ENCODE measurements around the gene GRK5. TPM values are rescaled to one million over a fixed set of nuclear protein-coding genes. Genes with fewer than 3 reads are reported as not detected.

GRK5 gene
- total and polyA plus RNA-seq, 9 of the 15 experiments (the other 6 are each of a cell fraction or from before 2014, with no cell fraction given), result 0.46 to 0.83 (median 0.67) TPM; not detected in 2

DNA sequence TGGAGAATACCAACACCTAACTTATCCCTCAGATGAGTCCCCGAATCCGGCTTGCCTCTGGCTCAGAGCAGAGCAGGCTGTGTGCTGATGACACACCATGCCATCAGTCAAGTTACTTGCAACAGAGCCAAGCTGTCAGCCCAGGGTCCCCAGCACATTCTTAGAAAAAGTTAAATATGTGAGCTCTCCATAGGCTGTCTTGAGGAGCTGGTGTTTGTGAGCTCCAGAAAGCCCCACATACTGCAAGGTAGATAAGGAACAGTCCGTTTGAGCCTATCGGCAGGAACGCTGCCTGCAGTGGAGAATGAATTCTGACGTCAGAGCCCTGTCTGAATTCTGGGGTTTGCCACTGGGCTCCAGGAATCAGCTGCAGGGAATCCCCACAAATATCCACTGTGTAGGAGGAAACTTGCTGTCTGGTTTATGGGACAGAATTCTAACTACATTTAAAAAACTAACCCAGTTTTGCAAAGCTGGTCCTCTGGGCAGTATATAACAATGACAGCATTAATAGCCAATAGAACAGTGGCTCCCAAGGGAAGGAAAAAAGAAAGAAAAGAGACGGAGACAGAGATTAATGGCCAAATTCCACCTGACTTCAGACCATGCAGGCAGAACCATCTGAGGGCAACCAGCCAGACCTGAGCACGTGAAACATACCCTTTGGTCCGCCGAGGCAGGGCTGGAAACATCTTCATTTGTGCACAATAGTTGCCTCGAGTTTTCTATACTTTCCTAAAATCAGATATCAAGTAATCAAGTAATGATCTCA, 45.5 kb upstream of the GRK5 start (continued):
- no peak for TF ChIP-seq KLF16 (IDR thresholded peaks at IDR 0.05)
- TF ChIP-seq RBM22 (IDR thresholded peaks at IDR 0.05; ENCODE audit: low read depth, low read length, poor library complexity, severe bottlenecking), result no peak
- TF ChIP-seq TCF7L2 (IDR thresholded peaks at IDR 0.05; ENCODE audit: low read depth, low read length), result no peak
- no peak for TF ChIP-seq ZNF253 (CRISPR knock-in tag; conservative IDR thresholded peaks at IDR 0.05)
- no peak for TF ChIP-seq MCM5 (IDR thresholded peaks at IDR 0.05; ENCODE audit: low read depth)
- TF ChIP-seq POLR2A (conservative IDR thresholded peaks at IDR 0.05), result 0 out of 2 replicates have a peak, but pooled peaks have one; percentile 16
- TF ChIP-seq, protein P1, sequence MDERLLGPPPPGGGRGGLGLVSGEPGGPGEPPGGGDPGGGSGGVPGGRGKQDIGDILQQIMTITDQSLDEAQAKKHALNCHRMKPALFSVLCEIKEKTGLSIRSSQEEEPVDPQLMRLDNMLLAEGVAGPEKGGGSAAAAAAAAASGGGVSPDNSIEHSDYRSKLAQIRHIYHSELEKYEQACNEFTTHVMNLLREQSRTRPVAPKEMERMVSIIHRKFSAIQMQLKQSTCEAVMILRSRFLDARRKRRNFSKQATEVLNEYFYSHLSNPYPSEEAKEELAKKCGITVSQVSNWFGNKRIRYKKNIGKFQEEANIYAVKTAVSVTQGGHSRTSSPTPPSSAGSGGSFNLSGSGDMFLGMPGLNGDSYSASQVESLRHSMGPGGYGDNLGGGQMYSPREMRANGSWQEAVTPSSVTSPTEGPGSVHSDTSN (CRISPR knock-in tag; IDR thresholded peaks at IDR 0.05; ENCODE audit: low read depth), result no peak
- TF ChIP-seq, protein P1 (tag; conservative IDR thresholded peaks at IDR 0.05; ENCODE audit: low read depth), result peak; percentile 87
- no peak for TF ChIP-seq MAFK (IDR thresholded peaks at IDR 0.05; ENCODE audit: low read length)
- no peak for TF ChIP-seq SAFB2 (IDR thresholded peaks at IDR 0.05; ENCODE audit: borderline replicate concordance, low read depth, low read length, severe bottlenecking)
- TF ChIP-seq, protein P2, sequence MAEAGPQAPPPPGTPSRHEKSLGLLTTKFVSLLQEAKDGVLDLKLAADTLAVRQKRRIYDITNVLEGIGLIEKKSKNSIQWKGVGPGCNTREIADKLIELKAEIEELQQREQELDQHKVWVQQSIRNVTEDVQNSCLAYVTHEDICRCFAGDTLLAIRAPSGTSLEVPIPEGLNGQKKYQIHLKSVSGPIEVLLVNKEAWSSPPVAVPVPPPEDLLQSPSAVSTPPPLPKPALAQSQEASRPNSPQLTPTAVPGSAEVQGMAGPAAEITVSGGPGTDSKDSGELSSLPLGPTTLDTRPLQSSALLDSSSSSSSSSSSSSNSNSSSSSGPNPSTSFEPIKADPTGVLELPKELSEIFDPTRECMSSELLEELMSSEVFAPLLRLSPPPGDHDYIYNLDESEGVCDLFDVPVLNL (CRISPR knock-in tag; IDR thresholded peaks at IDR 0.05; ENCODE audit: low read depth), result no peak
- no peak for TF ChIP-seq POLR2G (IDR thresholded peaks at IDR 0.05; ENCODE audit: low read depth, low read length)
- no peak for TF ChIP-seq FOXK1 (CRISPR knock-in tag; IDR thresholded peaks at IDR 0.05; ENCODE audit: borderline replicate concordance)
- no peak for TF ChIP-seq ZFP1 (CRISPR knock-in tag; IDR thresholded peaks at IDR 0.05)
- 0 out of 2 replicates have a peak, but pooled peaks have one; percentile 45 for TF ChIP-seq RNF2 (IDR thresholded peaks at IDR 0.05)
- TF ChIP-seq, protein P3, sequence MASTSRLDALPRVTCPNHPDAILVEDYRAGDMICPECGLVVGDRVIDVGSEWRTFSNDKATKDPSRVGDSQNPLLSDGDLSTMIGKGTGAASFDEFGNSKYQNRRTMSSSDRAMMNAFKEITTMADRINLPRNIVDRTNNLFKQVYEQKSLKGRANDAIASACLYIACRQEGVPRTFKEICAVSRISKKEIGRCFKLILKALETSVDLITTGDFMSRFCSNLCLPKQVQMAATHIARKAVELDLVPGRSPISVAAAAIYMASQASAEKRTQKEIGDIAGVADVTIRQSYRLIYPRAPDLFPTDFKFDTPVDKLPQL (IDR thresholded peaks at IDR 0.05; ENCODE audit: extremely low read depth, insufficient read length), result no peak
- TF ChIP-seq ZNF354B (CRISPR knock-in tag; IDR thresholded peaks at IDR 0.05), result no peak
- no peak for TF ChIP-seq ZNF778 (CRISPR knock-in tag; IDR thresholded peaks at IDR 0.05)
- no peak for TF ChIP-seq ZNF444 (CRISPR knock-in tag; IDR thresholded peaks at IDR 0.05)
- no peak for TF ChIP-seq HDAC2 (IDR thresholded peaks at IDR 0.05)
- TF ChIP-seq DPF2 (IDR thresholded peaks at IDR 0.05), result peak; percentile 70
- TF ChIP-seq ZNF445 (CRISPR knock-in tag; IDR thresholded peaks at IDR 0.05; ENCODE audit: low read depth), result no peak
- TF ChIP-seq ELF4 (CRISPR knock-in tag; IDR thresholded peaks at IDR 0.05), result no peak
- peak in 1 of 2 experiments; percentile 93; a peak in 2 of 4 replicates for TF ChIP-seq TEAD1 (CRISPR knock-in tag; IDR thresholded peaks at IDR 0.05)
- TF ChIP-seq, protein P4, sequence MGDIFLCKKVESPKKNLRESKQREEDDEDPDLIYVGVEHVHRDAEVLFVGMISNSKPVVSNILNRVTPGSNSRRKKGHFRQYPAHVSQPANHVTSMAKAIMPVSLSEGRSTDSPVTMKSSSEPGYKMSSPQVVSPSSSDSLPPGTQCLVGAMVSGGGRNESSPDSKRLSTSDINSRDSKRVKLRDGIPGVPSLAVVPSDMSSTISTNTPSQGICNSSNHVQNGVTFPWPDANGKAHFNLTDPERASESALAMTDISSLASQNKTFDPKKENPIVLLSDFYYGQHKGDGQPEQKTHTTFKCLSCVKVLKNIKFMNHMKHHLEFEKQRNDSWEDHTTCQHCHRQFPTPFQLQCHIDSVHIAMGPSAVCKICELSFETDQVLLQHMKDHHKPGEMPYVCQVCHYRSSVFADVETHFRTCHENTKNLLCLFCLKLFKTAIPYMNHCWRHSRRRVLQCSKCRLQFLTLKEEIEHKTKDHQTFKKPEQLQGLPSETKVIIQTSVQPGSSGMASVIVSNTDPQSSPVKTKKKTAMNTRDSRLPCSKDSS (IDR thresholded peaks at IDR 0.05; ENCODE audit: low read depth, partially characterized antibody), result no peak

Data from K562 (cell line).